Small intestine (tissue), 7 donors: Measurements from ENCODE around the gene ROPN1B. TPM values are rescaled to one million over a fixed set of nuclear protein-coding genes. Genes with fewer than 3 reads are reported as not detected.

Experiments used
- DNase-seq, 2 donors: peaks; one replicate each; pipeline versions ENCODE4 v3.0.0 to v3.0.0-alpha.2; 2013
- FAIRE-seq: peaks from 2 replicates; lab custom pipeline; 2012; peaks lifted over from hg19 to GRCh38; lab: Jason Lieb, UNC
- H3K27ac ChIP-seq, 3 donors: one replicate each; pipeline ENCODE4 v1.5.1; 2013; ENCODE audit warnings: low read length in 2 of 3, mild to moderate bottlenecking in 2 of 3, control low read depth in 1 of 3, inconsistent platforms in 1 of 3, low read depth in 1 of 3, moderate library complexity in 1 of 3
- H3K27me3 ChIP-seq, 3 donors: one replicate each; pipeline ENCODE4 v1.6.1; 2013; ENCODE audit warnings: low read length in 3 of 3, inconsistent platforms in 1 of 3; ENCODE audit not compliant: control insufficient read depth in 3 of 3, insufficient read depth in 3 of 3
- H3K36me3 ChIP-seq, 3 donors: one replicate each; pipeline ENCODE4 v1.6.1; 2013; ENCODE audit warnings: low read length in 3 of 3, inconsistent platforms in 1 of 3, low read depth in 1 of 3, mild to moderate bottlenecking in 1 of 3, moderate library complexity in 1 of 3; ENCODE audit not compliant: control insufficient read depth in 3 of 3, insufficient read depth in 2 of 3
- H3K4me1 ChIP-seq, 3 donors: one replicate each; pipeline ENCODE4 v1.6.1; 2013; ENCODE audit warnings: low read length in 2 of 3, inconsistent platforms in 1 of 3, low read depth in 1 of 3, mild to moderate bottlenecking in 1 of 3, moderate library complexity in 1 of 3; ENCODE audit not compliant: control insufficient read depth in 3 of 3, insufficient read depth in 2 of 3
- H3K4me3 ChIP-seq, 3 donors: one replicate each; pipeline ENCODE4 v1.5.1; 2013; ENCODE audit warnings: low read length in 3 of 3, control low read depth in 1 of 3, inconsistent platforms in 1 of 3, low read depth in 1 of 3, mild to moderate bottlenecking in 1 of 3, moderate library complexity in 1 of 3
- H3K9me3 ChIP-seq, 2 donors: one replicate each; pipeline ENCODE4 v1.6.1; 2013; ENCODE audit warnings: low read depth in 1 of 2, low read length in 1 of 2; ENCODE audit not compliant: control insufficient read depth in 2 of 2, insufficient read depth in 1 of 2
- WGBS, 3 donors: extraction: QIAGEN DNeasy Blood & Tissue Kit; methylation state at CpG; one replicate each; pipeline ENCODE4 v1.1.7; 2013; 5-methylcytosine and 5-hydroxymethylcytosine counted together
- polyA plus RNA-seq, 4 donors: library from polyadenylated mRNA; stranded (reverse) in 3 of 4; unstranded in 1 of 4; fragments of 200-250 nt in 3 of 4; fragments of 120-200 nt in 1 of 4; gene quantifications; one replicate each; pipeline versions ENCODE4 v1.2.1 to v1.2.3, GENCODE V29; 2013
- donor health status: healthy with polysubstance abuse.
- donor health status: control.
- donor health status: control.
- donor health status: Bipolar disorder and iron deficiency.
- donor health status: healthy.

ROPN1B gene
- polyA plus RNA-seq, 4 donors: 0.06 to 0.07 TPM; not detected in 2

DNA sequence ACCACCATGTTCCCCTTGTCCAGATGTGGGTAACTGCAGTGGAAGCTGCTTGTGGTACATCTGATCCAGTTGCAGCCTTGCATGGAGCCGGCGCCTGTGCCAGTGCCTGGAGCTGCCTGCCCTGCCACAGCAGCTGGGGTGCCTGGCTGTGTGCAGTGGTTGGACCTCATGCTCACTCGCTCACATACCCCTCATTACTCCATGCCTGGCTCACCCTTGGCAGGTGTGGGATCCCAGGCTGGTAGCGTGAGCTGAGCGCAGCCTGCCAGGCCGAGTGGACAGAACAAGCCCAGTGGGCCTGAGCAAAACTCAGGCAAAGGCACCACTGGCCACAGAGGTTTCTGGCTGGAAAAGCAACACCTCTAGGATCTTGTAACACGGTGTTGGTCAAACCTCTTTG, 35.7 kb downstream of the ROPN1B start:
- H3K4me3 ChIP-seq: no peak overlapping the region
- DNase-seq (no peak), FAIRE-seq (no peak)
- H3K27ac ChIP-seq: no peak overlapping the region
- H3K4me1 ChIP-seq: no peaks in the 10 kb centered on the region
- 96 to 99% (median 97%) methylated on average over 7 of the region's 7 CpGs for WGBS, 3 donors
- peaks cover 0 to 27% (median 0%) of the 10 kb centered on the region in 3 donors for H3K36me3 ChIP-seq
- H3K9me3 ChIP-seq: no peaks in the 10 kb centered on the region
- H3K27me3 ChIP-seq: no peaks in the 10 kb centered on the region

DNA sequence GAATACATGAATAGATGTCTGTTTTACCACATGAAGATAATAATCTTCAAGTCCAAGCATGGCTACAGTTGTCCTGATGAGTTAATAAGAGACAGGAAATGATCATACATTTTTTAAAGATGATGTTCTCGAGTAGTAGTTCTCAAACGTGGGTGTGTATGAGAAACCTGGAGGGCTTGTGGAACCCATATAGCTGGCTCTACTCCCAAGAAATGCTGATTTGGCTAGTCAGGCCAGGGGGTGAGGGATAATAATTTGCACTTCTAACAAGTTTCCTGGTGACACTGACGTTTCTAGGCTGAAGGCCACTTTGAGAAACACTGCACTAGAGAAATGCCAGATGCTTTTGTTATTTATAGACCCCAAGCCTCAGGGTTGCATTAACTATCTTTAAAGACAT, 37.0 kb downstream of the ROPN1B start:
- H3K27me3 ChIP-seq: no peaks in the 10 kb centered on the region
- H3K36me3 ChIP-seq: peaks cover 0 to 33% (median 0%) of the 10 kb centered on the region in 3 donors
- 44 to 74% (median 70%) methylated on average over 3 of the region's 3 CpGs for WGBS, 3 donors
- H3K4me1 ChIP-seq: no peaks in the 10 kb centered on the region
- no peak overlapping the region for H3K27ac ChIP-seq
- H3K9me3 ChIP-seq: peaks cover 0 to 4% of the 10 kb centered on the region in 2 donors
- H3K4me3 ChIP-seq: no peak overlapping the region
- FAIRE-seq: no peak
- DNase-seq: no peak

- Histone ChIP-seq H3K27me3 (no peaks in the 10 kb centered on the region), H3K4me1 (no peaks in the 10 kb centered on the region), H3K36me3 (peaks cover 2 to 42% (median 6%) of the 10 kb centered on the region in 3 donors), H3K9me3 (peaks cover 0 to 4% of the 10 kb centered on the region in 2 donors), H3K27ac (no peak overlapping the region), H3K4me3 (no peak overlapping the region)
- no peak for FAIRE-seq
- WGBS, 3 donors: 96 to 100% (median 100%) methylated on average over 3 of the region's 3 CpGs
- DNase-seq: no peak
Measured at GRCh38 chr3:126008219-126008618, 39.2 kb downstream of the ROPN1B start.

DNA sequence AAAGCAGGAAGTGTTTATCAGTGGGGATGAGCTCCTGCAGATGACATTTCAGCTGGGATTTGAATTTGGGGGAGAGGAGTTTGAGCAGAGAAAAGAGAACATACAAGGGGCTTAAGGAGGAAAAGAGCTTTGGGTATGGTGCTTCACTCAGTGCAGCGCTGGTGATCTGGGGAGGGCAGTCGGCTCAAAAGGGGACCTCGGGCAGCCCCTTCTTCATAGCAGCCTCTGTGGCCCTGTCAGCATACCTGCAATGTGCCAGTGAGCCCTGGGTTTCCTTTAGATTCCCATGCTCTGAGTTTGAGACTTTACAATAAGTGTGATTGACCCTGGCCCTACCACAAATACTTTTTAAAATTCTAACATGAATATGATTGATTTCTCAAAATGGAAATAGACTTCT, 40.2 kb downstream of the ROPN1B start:
- Histone ChIP-seq H3K9me3 (peaks cover 0 to 4% of the 10 kb centered on the region in 2 donors), H3K4me3 (no peak overlapping the region), H3K27ac (no peak overlapping the region), H3K36me3 (peaks cover 2 to 51% (median 6%) of the 10 kb centered on the region in 3 donors), H3K27me3 (no peaks in the 10 kb centered on the region), H3K4me1 (no peaks in the 10 kb centered on the region)
- DNase-seq (no peak), FAIRE-seq (no peak)
- WGBS, 3 donors: 85 to 97% (median 96%) methylated on average over 3 of the region's 3 CpGs

DNA sequence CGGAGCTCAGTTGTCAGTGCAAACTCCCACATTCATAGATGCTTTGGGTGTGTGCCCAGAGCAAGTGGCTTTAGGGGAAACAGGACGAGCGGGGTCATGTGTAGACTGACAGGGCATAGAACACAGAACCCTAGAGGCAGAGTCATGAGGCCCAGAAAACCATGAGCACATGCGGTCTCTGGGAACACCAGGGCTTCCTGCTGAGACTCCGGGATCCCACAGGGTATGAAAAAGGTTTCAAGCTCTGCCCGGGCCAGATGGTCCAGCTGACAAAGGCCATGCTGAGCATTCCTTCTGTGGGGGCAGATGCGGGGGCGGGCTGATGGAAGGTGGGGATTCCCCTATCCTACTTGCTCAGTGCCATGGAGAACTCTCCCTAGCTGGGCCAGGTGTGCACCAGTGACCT, 44.8 kb downstream of the ROPN1B start:
- FAIRE-seq (no peak), DNase-seq (no peak)
- Histone ChIP-seq H3K4me1 (no peaks in the 10 kb centered on the region), H3K27ac (no peak overlapping the region), H3K36me3 (peaks cover 8 to 52% (median 10%) of the 10 kb centered on the region in 3 donors), H3K9me3 (peaks cover 0 to 4% of the 10 kb centered on the region in 2 donors), H3K27me3 (no peaks in the 10 kb centered on the region), H3K4me3 (no peak overlapping the region)
- WGBS, 3 donors: 88 to 97% (median 93%) methylated on average over 8 of the region's 8 CpGs

GRCh38 chr3:126014252-126014651, 45.3 kb downstream of the ROPN1B start:
- H3K27me3 ChIP-seq: no peaks in the 10 kb centered on the region
- 71 to 91% (median 82%) methylated on average over 4 of the region's 4 CpGs for WGBS, 3 donors
- FAIRE-seq (no peak), DNase-seq (no peak)
- H3K27ac ChIP-seq: no peak overlapping the region
- H3K4me3 ChIP-seq: no peak overlapping the region
- H3K9me3 ChIP-seq: peaks cover 0 to 4% of the 10 kb centered on the region in 2 donors
- H3K36me3 ChIP-seq: peaks cover 8 to 52% (median 10%) of the 10 kb centered on the region in 3 donors
- no peaks in the 10 kb centered on the region for H3K4me1 ChIP-seq

DNA sequence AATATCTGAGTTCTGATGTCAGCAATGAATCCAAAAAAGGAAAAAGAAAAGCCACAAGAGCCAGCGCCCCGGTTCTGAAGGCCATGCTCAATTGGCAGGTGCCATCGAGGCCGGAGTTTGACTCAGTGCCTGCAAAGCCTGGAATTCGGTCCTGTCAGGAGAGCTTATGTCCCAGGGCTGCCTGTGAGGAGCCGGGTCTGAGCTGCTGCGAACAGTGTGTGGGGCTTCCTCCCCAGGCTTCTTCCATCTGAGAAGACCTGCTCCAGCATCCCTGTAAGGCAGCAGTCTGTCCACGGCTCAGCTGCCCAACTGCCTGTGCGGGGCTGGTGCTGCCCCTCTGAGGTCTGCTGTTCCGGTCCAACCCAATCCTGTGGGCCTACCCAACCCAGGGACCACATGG, 46.1 kb downstream of the ROPN1B start:
- DNase-seq: no peak

DNA sequence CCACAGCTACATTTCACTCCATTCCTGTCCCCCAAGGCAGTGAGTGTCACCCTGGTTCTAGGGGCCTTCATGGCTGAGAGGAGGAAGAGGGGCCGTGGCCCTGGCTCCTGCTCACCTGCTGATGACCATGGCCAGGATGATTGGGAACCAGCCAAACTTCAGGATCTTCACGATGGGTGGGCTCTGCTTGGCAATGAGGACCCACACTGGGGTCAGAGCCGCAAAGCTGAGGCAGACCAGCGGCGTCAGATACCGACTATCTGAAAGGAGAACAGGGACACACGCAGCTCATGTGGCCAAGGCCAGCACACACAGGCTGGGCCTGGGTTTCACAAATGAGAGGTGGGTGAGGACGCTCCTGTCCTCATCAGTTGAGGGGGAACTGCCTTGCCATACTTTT, 47.6 kb downstream of the ROPN1B start:
- H3K27me3 ChIP-seq: no peaks in the 10 kb centered on the region
- no peaks in the 10 kb centered on the region for H3K9me3 ChIP-seq
- no peak overlapping the region for H3K4me3 ChIP-seq
- H3K27ac ChIP-seq: no peak overlapping the region
- H3K4me1 ChIP-seq: no peaks in the 10 kb centered on the region
- FAIRE-seq: no peak
- 91 to 96% (median 96%) methylated on average over 7 to 8 of the region's 8 CpGs for WGBS, 3 donors
- peaks cover 8 to 51% (median 10%) of the 10 kb centered on the region in 3 donors for H3K36me3 ChIP-seq
- no peak for DNase-seq

More for the DNA sequence above, 46.1 kb downstream of the ROPN1B start:
- Histone ChIP-seq H3K4me3 (no peak overlapping the region), H3K9me3 (peaks cover 0 to 4% of the 10 kb centered on the region in 2 donors), H3K27ac (no peak overlapping the region), H3K27me3 (no peaks in the 10 kb centered on the region), H3K36me3 (peaks cover 8 to 55% (median 10%) of the 10 kb centered on the region in 3 donors), H3K4me1 (no peaks in the 10 kb centered on the region)
- FAIRE-seq: no peak
- WGBS, 3 donors: 85 to 96% (median 86%) methylated on average over 10 of the region's 10 CpGs

DNA sequence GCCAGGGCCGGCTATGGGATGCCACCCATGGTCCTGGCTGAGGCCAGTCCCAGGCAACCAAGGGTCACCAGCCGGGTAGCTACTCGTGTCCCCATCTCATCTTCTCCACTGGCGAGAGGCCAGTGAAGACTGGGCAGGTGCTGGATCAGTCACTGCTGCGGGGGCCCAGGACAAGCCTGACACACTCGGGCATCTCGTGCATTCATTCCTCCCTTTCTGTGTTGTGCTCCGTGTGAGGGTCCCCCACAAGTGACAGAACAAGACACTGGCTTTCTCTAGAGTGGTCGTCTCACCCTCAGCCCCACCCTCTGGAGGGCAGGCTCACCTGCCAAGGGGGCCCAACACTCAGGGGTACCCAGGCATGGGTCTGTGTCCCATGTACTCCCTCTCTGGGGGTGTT, 48.4 kb downstream of the ROPN1B start:
- no peak overlapping the region for H3K27ac ChIP-seq
- DNase-seq (no peak), FAIRE-seq (no peak)
- no peaks in the 10 kb centered on the region for H3K9me3 ChIP-seq
- no peaks in the 10 kb centered on the region for H3K4me1 ChIP-seq
- H3K4me3 ChIP-seq: no peak overlapping the region
- WGBS, 3 donors: 87 to 93% (median 92%) methylated on average over 9 of the region's 9 CpGs
- peaks cover 5 to 50% (median 6%) of the 10 kb centered on the region in 3 donors for H3K36me3 ChIP-seq
- H3K27me3 ChIP-seq: no peaks in the 10 kb centered on the region
